ENCODE measurements around the gene EDARADD.

EDARADD gene

DNA sequence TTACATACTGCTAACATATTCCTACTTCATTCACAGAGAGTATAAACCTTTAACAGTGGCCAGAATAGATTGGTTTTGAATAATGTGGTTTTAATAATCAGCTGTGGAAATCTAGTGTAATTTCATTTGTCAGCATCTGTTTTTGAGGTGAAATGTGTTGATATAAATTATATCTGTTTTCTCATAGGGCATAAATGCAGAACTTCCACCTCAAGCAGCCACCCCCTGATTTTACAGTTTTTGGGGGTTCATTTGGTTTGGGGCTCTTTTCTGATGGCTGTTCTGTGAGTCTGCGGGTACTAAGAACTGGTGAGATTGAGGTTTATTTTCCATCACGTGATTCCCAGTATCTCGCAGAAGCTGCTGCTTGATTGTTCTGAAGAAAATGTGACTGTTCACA lies 23.2 kb downstream of the EDARADD start:
- Histone ChIP-seq H3K9ac (ENCODE audit: low read length) (no peak overlapping the region), H3K4me3 (ENCODE audit: low read depth in 1 of 2, low read length in 2 of 2) (no peak overlapping the region), H3K27ac (ENCODE audit: low read depth, low read length) (no peak overlapping the region), H3K9me3 (ENCODE audit: low read length) (no peaks in the 10 kb centered on the region), H3K27me3 (ENCODE audit: control insufficient read depth in 1 of 2, insufficient read depth in 2 of 2, low read length in 2 of 2) (no peaks in the 10 kb centered on the region), H3K36me3 (ENCODE audit: insufficient read depth, low read length) (no peaks in the 10 kb centered on the region), H3K4me1 (ENCODE audit: insufficient read depth, low read length) (no peaks in the 10 kb centered on the region)

DNA sequence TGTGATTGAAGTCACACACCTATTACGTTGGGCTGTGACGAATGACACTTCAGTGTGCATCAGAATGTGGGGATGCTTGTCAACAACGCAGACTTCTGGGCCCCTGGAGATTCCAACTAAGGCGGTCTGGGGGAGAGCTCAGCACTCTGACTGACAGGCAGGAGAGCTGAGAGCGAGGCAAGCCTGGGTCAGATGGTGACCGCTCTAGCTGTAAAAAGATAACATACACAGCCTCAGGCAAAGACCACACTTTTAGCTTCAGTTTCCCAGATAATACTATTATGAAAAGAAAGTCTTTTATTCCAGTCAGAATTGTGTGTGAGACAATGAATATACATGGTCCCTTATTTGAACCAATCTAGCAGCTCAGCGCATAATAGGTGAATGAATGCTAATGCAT lies 25.4 kb downstream of the EDARADD start:
- Histone ChIP-seq H3K4me1 (ENCODE audit: insufficient read depth, low read length) (no peaks in the 10 kb centered on the region), H3K36me3 (ENCODE audit: insufficient read depth, low read length) (no peaks in the 10 kb centered on the region), H3K9ac (ENCODE audit: low read length) (no peak overlapping the region), H3K27me3 (ENCODE audit: control insufficient read depth in 1 of 2, insufficient read depth in 2 of 2, low read length in 2 of 2) (no peaks in the 10 kb centered on the region), H3K4me3 (ENCODE audit: low read depth in 1 of 2, low read length in 2 of 2) (no peak overlapping the region), H3K27ac (ENCODE audit: low read depth, low read length) (no peak overlapping the region), H3K9me3 (ENCODE audit: low read length) (no peaks in the 10 kb centered on the region)

DNA sequence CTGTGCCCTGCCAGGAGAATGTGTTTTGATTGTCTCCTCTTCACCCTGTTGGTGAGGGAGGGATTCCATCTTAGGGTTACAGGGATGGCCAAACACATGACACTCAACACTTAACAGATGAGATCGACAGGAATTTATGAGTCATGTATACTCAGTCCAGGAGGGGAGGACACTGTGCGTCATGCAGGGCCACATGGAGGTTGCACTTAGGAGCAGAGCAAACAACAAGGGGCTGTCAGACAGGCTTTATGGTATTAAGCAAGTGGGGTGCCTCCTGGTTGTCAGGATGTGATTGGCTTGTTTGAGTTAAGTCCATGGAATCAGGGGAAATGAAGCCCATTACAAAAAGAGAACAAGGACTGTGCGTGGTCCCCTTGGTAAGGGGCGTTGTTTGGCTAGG lies 26.9 kb downstream of the EDARADD start:
- H3K36me3 ChIP-seq (ENCODE audit: insufficient read depth, low read length): no peaks in the 10 kb centered on the region
- no peak overlapping the region for H3K27ac ChIP-seq (ENCODE audit: low read depth, low read length)
- no peak overlapping the region for H3K4me3 ChIP-seq (ENCODE audit: low read depth in 1 of 2, low read length in 2 of 2)
- no peaks in the 10 kb centered on the region for H3K4me1 ChIP-seq (ENCODE audit: insufficient read depth, low read length)
- no peaks in the 10 kb centered on the region for H3K9me3 ChIP-seq (ENCODE audit: low read length)
- no peaks in the 10 kb centered on the region for H3K27me3 ChIP-seq (ENCODE audit: control insufficient read depth in 1 of 2, insufficient read depth in 2 of 2, low read length in 2 of 2)
- no peak overlapping the region for H3K9ac ChIP-seq (ENCODE audit: low read length)

DNA sequence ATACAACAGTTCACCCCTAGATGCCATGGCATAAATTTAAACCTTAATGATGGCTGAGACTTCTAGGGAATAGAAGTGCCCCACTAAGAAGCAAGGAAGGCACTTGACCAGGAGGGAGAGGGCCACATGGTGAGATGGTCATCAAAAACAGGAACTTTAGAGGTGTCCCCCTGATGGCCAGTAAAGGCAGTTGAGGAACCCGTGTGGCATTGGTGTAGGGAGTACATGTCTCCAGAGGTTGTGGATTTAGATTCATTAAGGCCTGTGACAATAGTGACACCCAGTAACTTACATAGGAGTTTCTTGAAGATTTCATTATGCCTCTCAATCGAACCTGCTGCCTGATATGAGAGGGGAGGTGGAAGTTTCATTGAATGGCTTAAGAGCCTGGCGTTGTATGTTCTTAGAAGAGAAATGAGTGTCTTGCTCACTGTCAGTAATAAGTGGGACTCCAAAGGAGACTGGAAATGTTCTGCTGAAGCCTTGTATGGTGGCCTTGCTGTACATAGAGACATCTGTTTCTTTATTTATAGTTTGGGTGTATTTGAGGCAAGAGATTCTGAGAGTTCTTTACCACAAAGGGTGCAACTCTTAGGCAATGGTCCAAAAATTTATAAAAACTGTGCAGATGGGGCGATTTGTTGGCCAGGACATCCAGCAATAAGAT lies 27.9 kb downstream of the EDARADD start:
- no peak overlapping the region for H3K27ac ChIP-seq (ENCODE audit: low read depth, low read length)
- no peaks in the 10 kb centered on the region for H3K9me3 ChIP-seq (ENCODE audit: low read length)
- no peak overlapping the region for H3K9ac ChIP-seq (ENCODE audit: low read length)
- H3K4me1 ChIP-seq (ENCODE audit: insufficient read depth, low read length): no peaks in the 10 kb centered on the region
- no peaks in the 10 kb centered on the region for H3K36me3 ChIP-seq (ENCODE audit: insufficient read depth, low read length)
- no peaks in the 10 kb centered on the region for H3K27me3 ChIP-seq (ENCODE audit: control insufficient read depth in 1 of 2, insufficient read depth in 2 of 2, low read length in 2 of 2)
- H3K4me3 ChIP-seq (ENCODE audit: low read depth in 1 of 2, low read length in 2 of 2): no peak overlapping the region

DNA sequence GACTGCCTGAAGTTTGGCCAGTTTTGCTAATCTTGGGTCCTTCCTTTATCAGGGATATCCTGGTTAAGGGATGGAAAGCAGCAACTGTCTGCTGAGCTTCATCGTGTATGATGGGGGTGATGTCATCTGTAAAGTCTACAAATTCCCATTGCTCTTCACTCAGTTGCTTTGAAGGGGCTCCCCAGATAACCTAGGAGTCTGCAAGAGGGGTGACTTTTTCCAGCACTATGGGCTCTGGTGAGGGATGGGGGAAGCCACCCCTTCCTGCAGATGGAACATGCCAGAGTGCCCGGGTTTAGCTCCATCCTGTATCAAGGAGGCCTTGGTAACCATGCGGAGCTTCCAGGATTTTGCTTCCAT lies 28.4 kb downstream of the EDARADD start:
- Histone ChIP-seq H3K27ac (ENCODE audit: low read depth, low read length) (no peak overlapping the region), H3K9ac (ENCODE audit: low read length) (no peak overlapping the region), H3K27me3 (ENCODE audit: control insufficient read depth in 1 of 2, insufficient read depth in 2 of 2, low read length in 2 of 2) (no peaks in the 10 kb centered on the region), H3K4me3 (ENCODE audit: low read depth in 1 of 2, low read length in 2 of 2) (no peak overlapping the region), H3K4me1 (ENCODE audit: insufficient read depth, low read length) (no peaks in the 10 kb centered on the region), H3K9me3 (ENCODE audit: low read length) (no peaks in the 10 kb centered on the region), H3K36me3 (ENCODE audit: insufficient read depth, low read length) (no peaks in the 10 kb centered on the region)

DNA sequence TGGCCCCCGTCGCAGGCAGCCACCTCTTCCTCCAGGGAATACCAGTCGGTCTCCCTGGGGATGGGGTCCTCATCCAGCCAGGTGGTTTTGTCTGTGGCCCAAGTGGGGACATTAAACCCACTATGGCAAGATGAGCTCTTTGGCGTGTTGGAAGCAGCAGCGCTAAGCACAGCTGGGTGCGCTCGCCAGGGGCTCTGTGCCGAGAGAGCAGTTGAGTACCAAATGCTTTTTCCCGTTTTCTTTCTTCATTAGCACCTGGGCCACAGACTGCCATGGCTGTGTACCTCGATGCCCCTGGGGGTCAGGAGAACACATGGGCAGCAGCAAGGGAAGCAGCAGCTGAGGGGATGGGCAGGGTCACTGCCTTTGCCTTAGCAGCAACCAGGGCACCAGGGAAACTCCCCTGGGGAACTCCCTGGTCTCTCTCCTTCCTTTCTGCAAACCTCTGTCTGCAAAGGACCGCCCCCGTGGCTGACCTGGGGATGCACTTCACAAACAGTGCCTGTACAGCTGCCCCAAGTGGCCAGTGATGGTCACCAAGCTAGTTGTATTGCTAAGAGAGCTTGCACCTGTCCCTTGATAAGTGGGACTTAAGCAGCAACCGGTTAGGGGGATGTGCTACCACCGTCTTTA lies 31.1 kb downstream of the EDARADD start:
- Histone ChIP-seq H3K9me3 (ENCODE audit: low read length) (no peaks in the 10 kb centered on the region), H3K27me3 (ENCODE audit: control insufficient read depth in 1 of 2, insufficient read depth in 2 of 2, low read length in 2 of 2) (no peaks in the 10 kb centered on the region), H3K27ac (ENCODE audit: low read depth, low read length) (no peak overlapping the region), H3K4me1 (ENCODE audit: insufficient read depth, low read length) (no peaks in the 10 kb centered on the region), H3K9ac (ENCODE audit: low read length) (no peak overlapping the region), H3K36me3 (ENCODE audit: insufficient read depth, low read length) (no peaks in the 10 kb centered on the region), H3K4me3 (ENCODE audit: low read depth in 1 of 2, low read length in 2 of 2) (no peak overlapping the region)

DNA sequence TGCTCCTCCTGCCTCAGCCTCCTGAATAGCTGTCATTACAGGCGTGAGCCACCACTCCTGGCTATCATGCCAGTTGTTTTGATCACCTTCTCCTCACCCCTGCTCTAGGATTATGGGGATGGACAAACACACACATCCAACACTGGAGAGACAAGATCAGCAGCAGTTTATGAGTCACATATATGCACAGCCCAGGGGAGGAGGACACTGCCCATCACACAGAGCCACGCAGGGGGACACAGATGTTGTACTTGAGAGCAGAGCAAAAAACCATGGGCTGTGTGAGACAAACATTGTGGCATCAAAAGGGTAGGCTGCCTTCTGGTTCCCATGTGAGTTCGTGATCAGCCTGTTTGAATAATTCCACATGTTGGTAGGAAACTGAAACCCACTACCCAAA lies 32.1 kb downstream of the EDARADD start:
- no peak overlapping the region for H3K4me3 ChIP-seq (ENCODE audit: low read depth in 1 of 2, low read length in 2 of 2)
- H3K4me1 ChIP-seq (ENCODE audit: insufficient read depth, low read length): no peaks in the 10 kb centered on the region
- no peaks in the 10 kb centered on the region for H3K36me3 ChIP-seq (ENCODE audit: insufficient read depth, low read length)
- H3K27ac ChIP-seq (ENCODE audit: low read depth, low read length): no peak overlapping the region
- no peak overlapping the region for H3K9ac ChIP-seq (ENCODE audit: low read length)
- no peaks in the 10 kb centered on the region for H3K27me3 ChIP-seq (ENCODE audit: control insufficient read depth in 1 of 2, insufficient read depth in 2 of 2, low read length in 2 of 2)
- no peaks in the 10 kb centered on the region for H3K9me3 ChIP-seq (ENCODE audit: low read length)

DNA sequence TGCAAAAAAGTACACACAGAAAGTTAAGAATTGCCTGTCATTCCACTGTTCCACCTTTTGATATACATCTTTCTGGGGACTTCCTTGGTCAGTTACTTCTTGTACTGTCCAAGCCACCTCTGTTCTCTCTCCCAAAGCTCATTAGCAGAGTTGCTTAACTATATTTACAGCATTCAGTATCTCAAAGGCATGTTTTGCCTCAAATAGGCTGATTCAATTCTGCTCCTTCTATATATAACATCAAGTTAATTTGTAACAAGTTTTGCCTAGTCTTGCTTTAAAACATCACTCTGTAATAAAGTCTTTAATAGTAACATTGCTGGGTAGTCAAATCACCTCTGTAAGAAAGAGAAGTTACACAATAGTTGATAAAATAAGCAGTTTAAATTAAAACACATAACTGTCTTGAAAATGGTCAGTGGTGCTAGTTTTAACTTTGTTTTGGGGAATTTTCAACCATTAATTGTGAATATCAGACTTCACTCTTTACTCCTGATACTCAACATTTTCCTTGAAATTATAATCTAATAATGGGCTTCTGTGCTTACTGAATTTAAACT lies 35.7 kb downstream of the EDARADD start:
- H3K9me3 ChIP-seq (ENCODE audit: low read length): no peaks in the 10 kb centered on the region
- no peaks in the 10 kb centered on the region for H3K4me1 ChIP-seq (ENCODE audit: insufficient read depth, low read length)
- no peak overlapping the region for H3K27ac ChIP-seq (ENCODE audit: low read depth, low read length)
- no peaks in the 10 kb centered on the region for H3K36me3 ChIP-seq (ENCODE audit: insufficient read depth, low read length)
- no peak overlapping the region for H3K9ac ChIP-seq (ENCODE audit: low read length)
- H3K4me3 ChIP-seq (ENCODE audit: low read depth in 1 of 2, low read length in 2 of 2): no peak overlapping the region
- no peaks in the 10 kb centered on the region for H3K27me3 ChIP-seq (ENCODE audit: control insufficient read depth in 1 of 2, insufficient read depth in 2 of 2, low read length in 2 of 2)

DNA sequence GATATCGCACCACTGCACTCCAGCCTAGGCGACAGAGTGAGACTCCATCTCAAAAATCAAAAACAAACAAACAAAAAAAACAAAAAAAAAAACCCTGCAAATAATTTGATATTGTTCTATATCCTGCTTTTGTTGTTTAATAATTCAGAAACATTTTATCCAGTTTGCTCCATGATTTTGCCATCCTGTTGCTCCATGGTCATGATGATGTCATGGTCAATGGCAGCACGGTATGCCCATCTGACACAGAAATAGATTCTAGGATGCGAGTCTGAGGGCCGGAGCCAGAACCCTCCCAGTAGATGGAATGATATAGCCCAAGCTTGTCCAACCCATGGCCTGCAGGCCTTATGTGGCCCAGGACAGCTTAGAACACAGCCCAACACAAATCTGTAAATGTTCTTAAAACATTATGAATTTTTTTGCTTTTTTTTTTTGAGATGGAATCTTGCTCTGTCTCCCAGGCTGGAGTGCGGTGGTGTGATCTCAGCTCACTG lies 39.8 kb downstream of the EDARADD start:
- Histone ChIP-seq H3K9ac (ENCODE audit: low read length) (no peak overlapping the region), H3K27ac (ENCODE audit: low read depth, low read length) (no peak overlapping the region)

DNA sequence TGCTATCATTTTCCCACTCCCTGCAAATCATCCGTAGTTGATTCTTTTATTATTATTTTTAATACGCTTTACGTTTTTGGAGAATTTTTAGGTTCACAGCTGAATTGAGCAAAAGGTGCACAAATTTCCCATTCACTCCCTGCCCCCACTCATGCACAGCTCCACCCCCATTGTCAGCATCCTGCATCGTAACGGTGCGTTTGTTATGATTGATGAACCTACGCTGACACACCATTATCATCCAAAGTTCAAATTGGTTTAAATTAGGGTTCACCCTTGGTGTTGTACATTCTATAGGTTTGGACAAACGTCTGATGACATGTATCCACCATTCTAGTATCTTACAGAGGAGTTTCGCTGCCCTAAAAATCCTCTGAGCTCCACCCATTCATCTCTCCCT lies 44.5 kb downstream of the EDARADD start:
- Histone ChIP-seq H3K27me3 (ENCODE audit: control insufficient read depth in 1 of 2, insufficient read depth in 2 of 2, low read length in 2 of 2) (no peaks in the 10 kb centered on the region), H3K9me3 (ENCODE audit: low read length) (no peaks in the 10 kb centered on the region), H3K4me3 (ENCODE audit: low read depth in 1 of 2, low read length in 2 of 2) (no peak overlapping the region), H3K36me3 (ENCODE audit: insufficient read depth, low read length) (no peaks in the 10 kb centered on the region), H3K27ac (ENCODE audit: low read depth, low read length) (no peak overlapping the region), H3K4me1 (ENCODE audit: insufficient read depth, low read length) (no peaks in the 10 kb centered on the region), H3K9ac (ENCODE audit: low read length) (no peak overlapping the region)

More for the DNA sequence above, 39.8 kb downstream of the EDARADD start:
- no peaks in the 10 kb centered on the region for H3K27me3 ChIP-seq (ENCODE audit: control insufficient read depth in 1 of 2, insufficient read depth in 2 of 2, low read length in 2 of 2)
- H3K4me3 ChIP-seq (ENCODE audit: low read depth in 1 of 2, low read length in 2 of 2): no peak overlapping the region
- no peaks in the 10 kb centered on the region for H3K9me3 ChIP-seq (ENCODE audit: low read length)
- no peaks in the 10 kb centered on the region for H3K4me1 ChIP-seq (ENCODE audit: insufficient read depth, low read length)
- no peaks in the 10 kb centered on the region for H3K36me3 ChIP-seq (ENCODE audit: insufficient read depth, low read length)

DNA sequence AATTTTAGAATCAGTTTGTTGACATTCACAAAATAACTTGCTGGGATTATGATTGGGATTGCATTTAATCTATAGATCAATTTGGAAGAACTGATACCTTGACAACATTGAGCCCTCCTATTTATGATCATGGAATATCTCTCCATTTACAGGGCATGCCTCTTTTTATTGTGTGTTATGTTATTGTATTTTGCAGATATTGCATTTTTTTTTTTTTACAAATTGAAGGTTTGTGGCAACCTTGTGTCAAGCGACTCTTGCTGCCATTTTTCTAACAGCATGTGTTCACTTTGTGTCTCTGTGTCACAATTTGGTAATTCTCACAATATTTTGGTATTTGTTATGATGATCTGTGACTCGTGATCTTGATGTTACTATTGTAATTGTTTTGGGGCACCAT lies 46.3 kb downstream of the EDARADD start:
- H3K36me3 ChIP-seq (ENCODE audit: insufficient read depth, low read length): no peaks in the 10 kb centered on the region
- no peak overlapping the region for H3K4me3 ChIP-seq (ENCODE audit: low read depth in 1 of 2, low read length in 2 of 2)
- H3K9me3 ChIP-seq (ENCODE audit: low read length): no peaks in the 10 kb centered on the region
- no peaks in the 10 kb centered on the region for H3K4me1 ChIP-seq (ENCODE audit: insufficient read depth, low read length)
- H3K27ac ChIP-seq (ENCODE audit: low read depth, low read length): no peak overlapping the region
- no peaks in the 10 kb centered on the region for H3K27me3 ChIP-seq (ENCODE audit: control insufficient read depth in 1 of 2, insufficient read depth in 2 of 2, low read length in 2 of 2)
- H3K9ac ChIP-seq (ENCODE audit: low read length): no peak overlapping the region

DNA sequence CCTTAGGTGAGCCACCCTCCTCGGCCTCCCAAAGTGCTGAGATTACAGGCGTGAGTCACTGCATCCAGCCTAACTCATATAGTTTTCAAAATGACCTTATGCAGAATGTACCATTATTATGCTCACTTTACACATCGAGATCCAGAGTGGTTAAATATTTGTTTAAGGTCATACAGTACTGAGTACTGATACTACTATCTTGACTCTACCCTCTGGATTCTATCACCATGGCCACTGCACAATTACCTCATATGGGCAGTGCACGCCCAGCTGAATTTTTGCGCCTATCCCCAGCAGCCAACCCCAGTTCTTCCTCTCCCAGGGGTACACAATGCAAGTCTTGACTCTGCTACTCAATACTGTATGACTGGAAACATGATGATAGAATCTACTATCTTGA lies 56.7 kb downstream of the EDARADD start:
- no peak overlapping the region for H3K9ac ChIP-seq (ENCODE audit: low read length)
- peaks cover 3% of the 10 kb centered on the region for H3K9me3 ChIP-seq (ENCODE audit: low read length)
- no peak overlapping the region for H3K27ac ChIP-seq (ENCODE audit: low read depth, low read length)
- H3K4me3 ChIP-seq (ENCODE audit: low read depth in 1 of 2, low read length in 2 of 2): no peak overlapping the region
- H3K27me3 ChIP-seq (ENCODE audit: control insufficient read depth in 1 of 2, insufficient read depth in 2 of 2, low read length in 2 of 2): no peaks in the 10 kb centered on the region
- H3K4me1 ChIP-seq (ENCODE audit: insufficient read depth, low read length): no peaks in the 10 kb centered on the region
- H3K36me3 ChIP-seq (ENCODE audit: insufficient read depth, low read length): no peaks in the 10 kb centered on the region

Data from muscle layer of colon (tissue), 2 donors.